HEK293T (cell line): ENCODE measurements around the gene TJP2.

Experiments used
- CTCF ChIA-PET: fragments of 350-600 bp; formaldehyde crosslinking; extraction: SDS; loops from one replicate; lab custom pipeline; 2021; ENCODE audit warnings: antibody characterized with exemption, inconsistent platforms; lab: Yijun Ruan, JAX
- POLR2A ChIA-PET: fragments of 350-600 bp; formaldehyde crosslinking; extraction: SDS; loops from one replicate; lab custom pipeline; 2020; ENCODE audit warnings: antibody characterized with exemption, inconsistent platforms; lab: Yijun Ruan, JAX
- DNase-seq: peaks from one replicate; pipeline ENCODE4 v3.0.0; 2012; ENCODE audit warnings: mixed read lengths; ENCODE audit errors: extremely low spot score
- ARNT ChIP-seq: fragments of 450-650 bp; IDR thresholded peaks from 2 replicates; pipeline ENCODE4 v1.6.1; 2017; ENCODE audit warnings: mild to moderate bottlenecking
- BHLHE40 ChIP-seq: fragments of 450-650 bp; IDR thresholded peaks from 2 replicates; pipeline ENCODE4 v1.6.1; 2016; ENCODE audit warnings: mild to moderate bottlenecking, moderate library complexity, borderline replicate concordance
- CTBP1 ChIP-seq: fragments of 450-650 bp; IDR thresholded peaks from 2 replicates; pipeline ENCODE4 v1.6.1; 2016; ENCODE audit warnings: borderline replicate concordance
- ELF4 ChIP-seq: fragments of 450-650 bp; IDR thresholded peaks from 2 replicates; pipeline ENCODE4 v1.6.1; 2017; ENCODE audit warnings: antibody characterized with exemption
- FOXA1 ChIP-seq: fragments of 450-650 bp; IDR thresholded peaks from 2 replicates; pipeline ENCODE4 v1.6.1; 2016; ENCODE audit warnings: mild to moderate bottlenecking
- FOXK2 ChIP-seq: fragments of 450-650 bp; IDR thresholded peaks from 2 replicates; pipeline ENCODE4 v1.6.1; 2016; ENCODE audit warnings: mild to moderate bottlenecking
- FOXM1 ChIP-seq: fragments of 450-650 bp; IDR thresholded peaks from 2 replicates; pipeline ENCODE4 v1.6.1; 2017; ENCODE audit warnings: mild to moderate bottlenecking, borderline replicate concordance
- HDGF ChIP-seq: fragments of 450-650 bp; IDR thresholded peaks from 2 replicates; pipeline ENCODE4 v1.6.1; 2017; ENCODE audit warnings: antibody characterized with exemption, borderline replicate concordance
- L3MBTL2 ChIP-seq: fragments of 450-650 bp; conservative IDR thresholded peaks from 2 replicates; pipeline ENCODE4 v1.6.1; 2016; ENCODE audit warnings: mild to moderate bottlenecking
- LEF1 ChIP-seq: fragments of 450-650 bp; IDR thresholded peaks from 2 replicates; pipeline ENCODE4 v1.6.1; 2017; ENCODE audit warnings: mild to moderate bottlenecking, borderline replicate concordance
- NFRKB ChIP-seq: fragments of 450-650 bp; IDR thresholded peaks from 2 replicates; pipeline ENCODE4 v1.6.1; 2016; ENCODE audit warnings: mild to moderate bottlenecking, moderate library complexity
- PKNOX1 ChIP-seq: fragments of 450-650 bp; IDR thresholded peaks from 2 replicates; pipeline ENCODE4 v1.6.1; 2016
- SP1 ChIP-seq: fragments of 450-650 bp; IDR thresholded peaks from 2 replicates; pipeline ENCODE4 v1.6.1; 2017
- SUZ12 ChIP-seq: fragments of 450-650 bp; IDR thresholded peaks from 2 replicates; pipeline ENCODE4 v1.6.1; 2016; ENCODE audit warnings: mild to moderate bottlenecking
- TARDBP ChIP-seq: fragments of 450-650 bp; IDR thresholded peaks from 2 replicates; pipeline ENCODE4 v1.6.1; 2016
- ZNF384 ChIP-seq: fragments of 450-650 bp; IDR thresholded peaks from 2 replicates; pipeline ENCODE4 v1.6.1; 2016

The TJP2 gene

GRCh38 chr9:69192214-69192613, 18.1 kb downstream of the TJP2 start:
- ChIA-PET CTCF (interaction anchor here (0.7 to 1.9 kb wide), 3 partner anchors 15 to 1235 kb away, joined by 3 to 8 read pairs (median 5); no protein-coding TSS in a partner anchor), POLR2A (interaction anchor here (0.6 kb wide), 1 partner anchor 737 kb away, joined by 3 read pairs; no protein-coding TSS in a partner anchor)
- no peak for TF ChIP-seq NFRKB
- DNase-seq = no peak

- DNase-seq = no peak
- TF ChIP-seq NFRKB (no peak), FOXA1 (no peak), SP1 (no peak), ELF4 (no peak), FOXK2 (no peak), TARDBP (no peak), L3MBTL2 (no peak), PKNOX1 (no peak), SUZ12 (no peak), ARNT (no peak)
- CTCF ChIA-PET = interaction anchor here (0.6 to 1.9 kb wide), 10 partner anchors 8 to 288 kb away, joined by 3 to 8 read pairs (median 4); no protein-coding TSS in a partner anchor
- POLR2A ChIA-PET = no interaction called here
Observed at GRCh38 chr9:69193685-69194032, 19.6 kb downstream of the TJP2 start.

GRCh38 chr9:69194702-69195418, 20.8 kb downstream of the TJP2 start:
- DNase-seq = no peak
- ChIA-PET CTCF (interaction anchor here (0.7 to 1.6 kb wide), 3 partner anchors 29 to 141 kb away, joined by 3 to 4 read pairs (median 4); no protein-coding TSS in a partner anchor), POLR2A (no interaction called here)
- TF ChIP-seq ELF4 = no peak
- no peak for TF ChIP-seq FOXM1
- no peak for TF ChIP-seq HDGF
- TF ChIP-seq L3MBTL2 = no peak
- no peak for TF ChIP-seq CTBP1
- TF ChIP-seq BHLHE40 = no peak
- no peak for TF ChIP-seq ARNT
- TF ChIP-seq LEF1 = no peak
- no peak for TF ChIP-seq SP1
- TF ChIP-seq SUZ12 = no peak
- no peak for TF ChIP-seq TARDBP
- no peak for TF ChIP-seq NFRKB
- no peak for TF ChIP-seq PKNOX1

- no peak for TF ChIP-seq BHLHE40
- no peak for TF ChIP-seq CTBP1
- no peak for TF ChIP-seq HDGF
- no peak for TF ChIP-seq SUZ12
- no peak for TF ChIP-seq FOXA1
- TF ChIP-seq ARNT = no peak
- no peak for TF ChIP-seq L3MBTL2
- TF ChIP-seq FOXM1 = no peak
- TF ChIP-seq ELF4 = no peak
- TF ChIP-seq PKNOX1 = no peak
- no peak for TF ChIP-seq NFRKB
- no peak for TF ChIP-seq SP1
- no peak for TF ChIP-seq FOXK2
- TF ChIP-seq ZNF384 = no peak
- TF ChIP-seq TARDBP = no peak
- CTCF ChIA-PET = interaction anchor here (0.7 to 1.6 kb wide), 3 partner anchors 28 to 142 kb away, joined by 3 to 4 read pairs (median 4); no protein-coding TSS in a partner anchor
- DNase-seq = no peak
- POLR2A ChIA-PET = no interaction called here
Observed at GRCh38 chr9:69195668-69196067, 21.6 kb downstream of the TJP2 start.

GRCh38 chr9:69197687-69198086, 23.6 kb downstream of the TJP2 start:
- ChIA-PET POLR2A (no interaction called here), CTCF (no interaction called here)
- TF ChIP-seq LEF1 (no peak), HDGF (no peak), TARDBP (no peak), CTBP1 (no peak), L3MBTL2 (no peak), PKNOX1 (no peak), ARNT (no peak), SP1 (no peak), FOXM1 (no peak), BHLHE40 (no peak), ZNF384 (no peak), SUZ12 (no peak), NFRKB (no peak), ELF4 (no peak)
- no peak for DNase-seq
